SW480 (cell line): ENCODE measurements around the gene PATE4.
"Not testable (repeated sequence)": the region's sequence is repeated elsewhere in the genome, so short reads cannot be mapped to it uniquely, and the experiment has no call there.

Experiments
- DNase-seq: peaks from one replicate; pipeline ENCODE4 v3.0.0-alpha.2; 2016; ENCODE audit warnings: low spot score

The PATE4 gene, protein sequence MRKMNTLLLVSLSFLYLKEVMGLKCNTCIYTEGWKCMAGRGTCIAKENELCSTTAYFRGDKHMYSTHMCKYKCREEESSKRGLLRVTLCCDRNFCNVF

DNA sequence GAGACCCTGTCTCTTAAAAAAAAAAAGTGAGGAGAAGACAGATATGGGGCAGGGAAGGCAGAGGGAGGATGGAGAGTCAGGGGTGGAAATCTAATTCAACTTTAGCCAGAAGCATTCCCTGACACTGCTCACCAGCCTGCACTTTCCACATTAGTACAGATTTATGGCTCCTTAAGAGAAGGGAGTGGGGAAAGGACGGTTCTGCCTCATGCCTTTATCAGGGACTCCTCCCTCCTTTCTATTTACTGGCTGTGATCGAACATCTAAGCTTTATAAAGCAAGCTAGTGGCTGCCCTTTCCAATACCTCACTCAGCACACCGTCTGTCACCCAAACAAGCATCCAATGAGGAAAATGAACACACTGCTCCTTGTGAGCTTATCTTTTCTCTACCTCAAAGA, at the start of gene PATE4:
Gene PATE4 (plus strand): TSS at position 301 of the 400 bp plus-strand sequence. CDS start 44 bp downstream, at position 345.
- DNase-seq: no peak

DNA sequence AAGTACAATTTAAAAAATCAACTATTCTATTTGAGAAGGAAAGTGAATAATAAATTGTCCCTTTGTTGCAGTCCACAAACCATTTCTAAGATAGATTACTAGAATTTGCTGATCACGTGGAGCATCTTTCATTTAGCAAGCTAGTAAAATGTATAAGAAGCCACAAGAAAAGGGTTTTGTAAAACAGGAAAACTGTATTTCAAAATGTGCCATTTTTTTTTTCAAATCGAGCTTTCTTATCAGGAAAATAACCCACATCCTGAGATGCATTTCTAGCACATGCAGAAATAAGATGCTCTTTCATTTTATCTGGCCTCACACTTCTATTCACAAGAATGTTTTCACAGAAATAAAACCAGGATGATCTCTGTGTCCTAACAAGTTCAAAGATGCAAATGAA, 48.4 kb upstream of the PATE4 start:
- DNase-seq: no peak

DNA sequence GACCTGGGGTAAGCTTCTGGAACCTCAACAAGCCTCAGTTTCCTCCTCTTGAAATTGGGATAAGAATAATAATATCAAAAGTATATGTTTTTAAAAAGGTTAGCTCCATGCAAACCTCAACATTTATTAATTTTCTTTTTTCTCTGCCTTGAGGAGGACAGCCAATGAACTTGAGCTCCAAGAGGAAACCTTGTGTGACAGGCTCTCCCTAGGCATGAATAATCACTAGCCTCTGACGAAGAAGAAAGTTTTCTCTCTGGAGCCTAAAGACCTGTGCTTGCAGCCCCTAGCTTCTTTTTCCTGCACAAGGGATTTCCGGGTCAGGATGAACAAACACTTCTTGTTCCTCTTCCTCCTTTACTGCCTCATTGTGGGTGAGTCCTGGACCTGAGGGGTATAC, 45.3 kb upstream of the PATE4 start, which contains the start of gene PATE3:
Gene PATE3 (plus strand): TSS at position 301 of the 400 bp plus-strand sequence. CDS start 25 bp downstream, at position 326.
- no peak for DNase-seq

DNA sequence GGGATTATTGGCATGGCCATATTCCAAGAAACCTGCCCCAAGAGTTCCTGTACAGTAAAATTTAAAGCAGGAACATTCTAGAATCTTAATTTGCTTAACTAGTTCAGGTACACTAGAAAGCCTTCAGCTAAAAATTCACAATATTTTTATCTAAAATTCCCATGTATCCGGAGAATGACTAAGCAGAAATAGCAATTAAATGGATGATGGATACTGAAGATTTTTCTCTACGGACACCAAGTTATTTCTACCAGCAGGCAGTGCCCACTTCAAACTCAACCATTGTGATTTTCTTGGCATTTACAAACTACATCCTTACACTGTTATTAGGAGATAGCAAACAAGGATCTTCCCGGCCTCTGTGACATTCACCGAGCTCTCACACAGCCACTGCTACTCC, 42.3 kb upstream of the PATE4 start:
- DNase-seq: no peak

DNA sequence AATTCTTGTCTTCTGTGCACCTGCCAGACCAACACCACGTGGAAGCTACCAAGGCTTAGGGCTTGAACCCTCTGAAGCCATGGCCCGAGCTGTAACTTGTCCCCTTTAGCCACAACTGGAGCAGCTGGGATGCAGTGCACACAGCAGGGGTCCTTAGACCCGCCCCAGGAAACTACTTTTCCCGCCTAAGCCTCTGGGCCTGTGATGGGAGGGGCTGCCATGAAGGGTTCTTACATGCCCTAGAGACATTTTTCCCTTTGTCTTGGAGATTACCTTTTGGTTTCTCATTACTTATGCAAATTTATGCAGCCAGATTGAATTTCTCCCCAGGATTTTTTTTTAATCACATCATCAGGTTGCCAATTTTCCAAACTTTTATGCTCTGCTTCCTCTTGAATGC, 35.5 kb upstream of the PATE4 start:
- no peak for DNase-seq

DNA sequence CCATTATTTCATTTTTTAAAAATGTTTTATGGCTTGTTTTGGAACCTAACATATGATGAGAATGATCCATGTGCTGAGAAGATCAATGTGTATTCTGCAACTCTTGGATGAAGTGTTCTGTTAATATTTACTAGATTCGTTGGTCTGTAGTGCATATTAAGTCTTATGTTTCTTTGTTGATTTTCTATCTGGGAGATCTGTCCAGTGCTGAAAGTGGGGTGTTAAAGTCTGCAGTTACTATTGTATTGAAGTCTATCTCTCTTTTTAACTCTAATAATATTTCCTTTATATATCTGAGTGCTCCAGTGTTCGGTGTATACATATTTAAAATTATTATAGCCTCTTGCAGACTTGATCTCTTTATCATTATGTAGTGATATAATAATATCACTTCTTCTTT, 33.3 kb upstream of the PATE4 start:
- DNase-seq: no peak

DNA sequence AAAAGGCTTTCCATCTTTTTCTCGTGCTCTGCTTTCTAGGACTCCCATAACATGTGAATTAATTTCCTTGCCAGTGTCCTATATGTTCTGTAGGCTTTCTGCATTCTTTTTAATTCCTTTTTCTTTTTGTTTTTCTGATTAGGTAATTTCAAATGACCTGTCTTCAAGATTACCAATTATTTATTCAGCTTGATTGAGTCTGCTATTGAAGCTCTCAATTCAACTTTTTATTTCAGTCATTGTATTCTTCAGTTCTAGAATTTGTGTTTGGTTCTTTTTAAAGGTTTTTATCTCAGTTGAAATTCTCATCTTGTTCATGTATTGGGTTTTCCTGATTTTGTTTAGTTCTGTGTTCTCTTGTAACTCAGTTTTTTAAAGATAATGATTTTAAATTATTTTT, 30.7 kb upstream of the PATE4 start:
- DNase-seq: no peak

DNA sequence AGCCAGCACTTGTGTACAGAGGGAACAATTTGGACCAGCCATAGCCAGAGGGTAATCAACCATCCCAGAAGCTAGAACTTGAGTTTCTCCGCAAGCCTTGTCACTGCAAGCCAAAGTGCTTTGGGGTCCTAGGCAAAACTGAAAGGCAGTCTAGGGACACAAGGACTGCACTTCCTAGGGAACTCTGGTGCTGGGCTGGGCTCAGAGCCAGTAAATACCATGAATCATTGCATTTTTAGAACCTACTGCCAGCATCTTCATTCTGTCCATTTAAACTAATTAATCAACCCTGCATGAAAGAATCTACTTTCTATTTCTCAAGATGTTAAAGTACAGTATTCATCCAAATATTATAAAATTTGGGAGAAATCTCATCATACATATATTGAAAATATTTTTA, 25.2 kb upstream of the PATE4 start:
- DNase-seq: no peak

DNA sequence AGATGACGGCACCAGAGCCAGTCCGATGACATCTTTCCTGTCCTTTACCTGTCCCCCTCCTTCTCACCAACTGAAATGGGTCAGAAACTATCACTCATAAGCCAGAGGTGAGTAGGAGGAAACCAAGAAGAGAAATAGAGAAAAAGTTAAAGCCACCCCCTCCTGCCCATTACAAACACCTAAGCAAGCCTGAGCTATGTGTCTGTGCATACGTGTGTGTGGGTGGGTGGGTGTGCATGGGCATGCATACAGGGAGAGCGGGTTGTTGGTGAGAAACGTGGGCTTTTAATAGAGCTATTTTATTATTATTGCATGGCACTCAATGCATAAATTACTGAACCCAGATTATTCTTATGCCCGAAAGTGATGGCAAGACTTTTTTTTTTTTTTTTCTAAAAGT, 2.6 kb downstream of the PATE4 start:
- DNase-seq: no peak

DNA sequence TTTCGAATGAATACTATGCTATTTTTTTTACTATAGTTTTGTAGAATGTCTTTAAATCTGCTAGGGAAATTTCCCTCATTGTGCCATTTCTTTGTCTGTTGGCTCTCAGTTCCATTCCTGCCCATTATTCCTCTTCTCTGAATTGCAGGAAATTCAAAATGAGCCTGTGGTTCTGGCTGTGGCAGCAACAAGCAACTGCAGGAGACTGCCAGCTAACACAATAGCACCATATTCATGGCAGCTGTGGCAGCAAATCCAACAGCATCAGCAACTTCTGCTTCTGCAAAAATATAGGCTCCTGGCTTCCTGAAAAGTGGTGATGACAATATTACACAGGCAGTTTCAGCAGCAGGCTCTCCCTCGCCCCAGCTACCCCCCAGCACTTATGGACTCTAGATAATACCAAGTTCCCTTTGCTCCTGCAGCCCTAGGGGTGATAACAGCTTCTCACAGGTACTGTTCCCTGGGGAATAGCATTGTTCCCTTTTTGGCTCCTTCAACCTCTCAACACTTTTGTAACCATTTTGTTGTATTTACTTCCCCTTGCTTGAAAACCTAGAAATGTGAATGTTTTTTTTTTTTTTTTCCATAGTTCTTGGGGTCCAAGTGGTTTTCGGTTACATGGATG, 9.3 kb downstream of the PATE4 start:
- no peak for DNase-seq

DNA sequence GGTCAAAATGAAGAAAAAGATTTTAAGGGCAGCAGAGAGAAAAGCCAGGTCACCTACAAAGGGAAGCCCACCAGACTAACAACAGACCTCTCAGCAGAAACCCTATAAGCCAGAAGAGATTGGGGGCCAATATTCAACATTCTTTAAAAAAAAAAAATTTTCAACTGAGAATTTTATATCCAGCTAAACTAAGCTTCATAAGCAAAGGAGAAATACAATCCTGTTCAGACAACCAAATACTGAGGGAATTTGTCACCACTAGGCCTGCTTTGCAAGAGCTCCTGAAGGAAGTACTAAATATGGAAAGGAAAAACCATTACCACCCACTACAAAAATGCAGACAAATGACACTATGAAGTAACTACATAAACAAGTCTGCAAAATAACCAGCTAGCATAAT, 13.1 kb downstream of the PATE4 start:
- DNase-seq: no peak

DNA sequence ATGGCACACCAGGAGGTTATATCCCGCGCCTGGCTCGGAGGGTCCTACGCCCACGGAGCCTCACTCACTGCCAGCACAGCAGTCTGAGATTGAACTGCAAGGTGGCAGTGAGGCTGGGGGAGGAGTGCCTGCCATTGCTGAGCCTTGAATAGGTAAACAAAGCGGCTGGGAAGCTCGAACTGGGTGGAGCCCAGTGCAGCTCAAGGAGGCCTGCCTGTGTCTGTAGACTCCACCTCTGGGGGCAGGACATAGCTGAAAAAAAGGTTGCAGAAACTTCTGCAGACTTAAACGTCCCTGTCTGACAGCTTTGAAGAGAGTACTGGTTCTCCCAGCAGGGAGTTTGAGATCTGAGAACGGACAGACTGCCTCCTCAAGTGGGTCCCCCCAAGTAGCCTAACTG, 24.6 kb downstream of the PATE4 start:
- not testable (repeated sequence) for DNase-seq

DNA sequence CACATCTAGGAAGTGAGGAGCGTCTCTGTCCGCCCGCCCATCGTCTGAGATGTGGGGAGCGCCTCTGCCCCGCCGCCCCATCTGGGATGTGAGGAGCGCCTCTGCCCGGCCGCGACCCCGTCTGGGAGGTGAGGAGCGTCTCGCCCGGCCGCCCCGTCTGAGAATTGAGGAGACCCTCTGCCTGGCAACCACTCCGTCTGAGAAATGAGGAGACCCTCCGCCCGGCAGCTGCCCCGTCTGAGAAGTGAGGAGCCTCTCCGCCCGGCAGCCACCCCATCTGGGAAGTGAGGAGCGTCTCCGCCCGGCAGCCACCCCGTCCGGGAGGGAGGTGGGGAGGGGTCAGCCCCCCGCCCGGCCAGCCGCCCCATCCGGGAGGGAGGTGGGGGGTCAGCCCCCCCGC, 29.7 kb downstream of the PATE4 start:
- not testable (repeated sequence) for DNase-seq

DNA sequence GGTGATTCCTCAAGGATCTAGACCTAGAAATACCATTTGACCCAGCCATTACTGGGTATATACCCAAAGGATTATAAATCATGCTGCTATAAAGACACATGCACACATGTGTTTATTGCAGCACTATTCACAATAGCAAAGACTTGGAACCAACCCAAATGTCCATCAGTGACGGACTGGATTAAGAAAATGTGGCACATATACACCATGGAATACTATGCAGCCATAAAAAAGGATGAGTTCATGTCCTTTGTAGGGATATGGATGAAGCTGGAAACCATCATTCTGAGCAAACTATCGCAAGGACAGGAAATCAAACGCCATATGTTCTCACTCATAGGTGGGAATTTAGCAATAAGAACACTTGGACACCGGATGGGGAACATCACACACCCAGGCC, 32.2 kb downstream of the PATE4 start:
- DNase-seq: not testable (repeated sequence)

DNA sequence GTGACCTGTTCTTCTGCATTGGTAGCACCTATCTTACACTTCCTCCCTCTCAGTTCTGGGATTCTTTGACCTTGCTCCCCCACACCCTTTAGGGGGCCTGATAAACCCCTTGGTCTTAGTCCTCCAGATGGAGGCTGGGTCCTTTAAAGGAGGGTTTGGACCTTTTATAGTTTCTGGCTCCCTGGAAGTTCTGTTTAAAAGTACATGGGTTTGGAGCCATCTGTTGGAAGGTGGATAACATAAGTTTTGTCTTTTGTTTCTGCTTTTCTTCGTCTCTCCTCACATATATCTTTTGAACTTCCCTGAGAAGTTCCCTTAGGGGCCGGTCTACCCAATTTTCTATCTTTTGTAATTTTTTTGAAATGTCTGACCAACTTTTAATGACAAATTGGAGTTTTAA, 36.4 kb downstream of the PATE4 start:
- DNase-seq: no peak

DNA sequence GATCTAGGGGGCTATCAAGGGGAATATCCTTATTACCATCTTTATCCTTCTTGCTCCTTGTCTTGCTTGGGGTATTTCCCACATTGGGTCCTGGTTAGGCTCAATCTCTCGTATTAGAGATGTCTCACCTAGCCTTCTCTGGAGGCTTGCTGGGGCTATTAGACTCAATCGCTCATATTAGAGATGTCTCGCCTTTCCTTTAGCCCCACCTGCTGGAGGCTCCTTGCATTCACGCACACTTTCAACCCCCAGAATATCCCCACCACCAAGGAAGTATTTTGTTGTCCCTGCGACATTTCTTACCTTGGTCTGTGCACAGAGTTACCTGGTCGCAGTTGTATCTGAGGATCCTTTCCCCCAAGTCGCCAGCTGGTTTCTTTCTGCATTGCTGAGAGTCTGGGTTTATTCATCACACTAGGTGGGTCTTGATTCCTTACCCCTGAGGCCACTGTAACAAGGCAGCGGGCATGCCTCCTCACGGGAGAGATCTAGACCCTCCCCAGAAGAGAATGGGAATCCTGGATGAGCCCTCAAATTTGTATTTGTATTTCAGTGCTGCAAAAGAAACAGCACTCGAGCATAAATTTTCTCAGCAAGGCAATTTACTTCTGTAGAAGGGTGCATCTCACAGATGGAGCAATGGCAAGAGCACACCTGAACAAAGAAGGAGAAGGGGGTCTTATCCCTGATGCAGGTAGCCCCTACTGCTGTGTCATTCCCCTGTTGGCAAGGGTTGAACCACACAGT, 38.4 kb downstream of the PATE4 start:
- peak; percentile 24 for DNase-seq

DNA sequence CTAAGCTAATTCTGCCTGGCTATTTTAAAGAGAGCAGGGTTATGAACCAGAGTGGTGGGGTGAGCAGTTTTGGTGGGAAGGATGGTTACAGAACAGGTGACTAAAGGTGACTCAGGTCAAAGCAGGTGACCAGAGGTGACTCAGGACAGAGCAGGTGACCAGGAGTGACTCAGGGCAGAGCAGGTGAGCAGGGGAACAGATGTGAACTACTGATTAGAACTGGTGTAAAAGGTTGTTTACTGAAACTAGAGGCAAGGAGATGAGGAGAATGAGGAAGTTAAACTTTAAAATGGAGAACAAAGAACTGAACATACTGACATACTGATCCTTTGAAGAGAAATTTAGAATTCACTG, 39.0 kb downstream of the PATE4 start:
- peak; percentile 8 for DNase-seq

DNA sequence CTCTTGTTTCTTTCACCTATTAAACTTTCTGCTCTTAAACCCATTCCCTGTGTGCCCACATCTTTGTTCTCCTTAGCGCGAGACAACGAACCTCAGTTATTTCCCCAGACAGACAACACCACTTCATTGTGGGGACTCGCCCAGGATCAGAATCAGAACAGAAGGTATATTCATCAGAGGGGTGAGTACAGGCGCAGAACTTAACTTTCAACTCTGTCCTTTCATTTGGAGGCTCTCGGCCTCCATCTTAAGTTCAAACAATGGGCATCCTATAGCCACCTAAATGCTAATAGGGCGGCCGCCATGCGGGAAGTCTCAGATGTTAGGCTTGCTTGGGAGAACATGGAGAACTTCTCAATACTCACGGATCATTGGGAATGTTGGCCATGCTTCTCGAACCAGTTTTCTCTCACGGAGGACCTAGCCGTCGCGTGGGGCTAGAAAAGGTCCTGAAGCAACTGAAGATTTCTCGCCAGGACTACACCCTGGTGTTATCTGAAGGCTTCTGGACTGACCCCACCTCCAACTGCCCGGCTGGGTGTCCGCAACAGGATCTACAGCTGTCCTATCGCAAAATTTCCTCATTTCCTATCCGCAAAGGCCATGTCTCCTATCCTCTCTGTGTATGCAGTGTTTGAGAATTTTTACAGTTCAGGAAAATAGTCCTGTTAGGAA, 40.9 kb downstream of the PATE4 start:
- no peak for DNase-seq

DNA sequence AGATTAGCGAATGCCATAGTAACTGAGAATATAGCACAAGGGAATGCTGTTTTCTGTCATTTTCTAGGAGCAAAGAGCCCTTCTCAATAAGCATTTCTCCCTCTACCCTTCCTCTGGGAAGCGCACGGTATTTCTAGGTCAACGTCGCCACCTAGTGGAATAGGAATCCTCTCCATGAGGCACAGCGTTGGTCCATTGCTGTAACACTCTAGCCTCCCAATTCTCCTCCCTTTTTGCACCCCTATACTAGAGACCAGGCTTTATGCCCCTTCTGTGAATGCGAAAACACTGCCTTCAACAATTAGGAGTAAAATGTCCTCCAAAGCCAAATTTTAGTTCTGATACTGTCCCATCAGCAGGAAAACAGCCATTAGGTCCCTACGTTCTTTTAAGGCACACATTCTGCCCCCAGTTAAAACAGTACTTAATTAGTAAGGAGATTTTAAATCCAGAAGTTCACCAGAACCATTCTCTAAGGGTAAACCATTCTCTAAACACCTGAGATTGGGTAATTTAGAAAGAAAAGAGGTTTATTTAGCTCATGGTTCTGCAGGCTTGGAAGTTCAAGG, 41.5 kb downstream of the PATE4 start:
- DNase-seq: peak; percentile 78

DNA sequence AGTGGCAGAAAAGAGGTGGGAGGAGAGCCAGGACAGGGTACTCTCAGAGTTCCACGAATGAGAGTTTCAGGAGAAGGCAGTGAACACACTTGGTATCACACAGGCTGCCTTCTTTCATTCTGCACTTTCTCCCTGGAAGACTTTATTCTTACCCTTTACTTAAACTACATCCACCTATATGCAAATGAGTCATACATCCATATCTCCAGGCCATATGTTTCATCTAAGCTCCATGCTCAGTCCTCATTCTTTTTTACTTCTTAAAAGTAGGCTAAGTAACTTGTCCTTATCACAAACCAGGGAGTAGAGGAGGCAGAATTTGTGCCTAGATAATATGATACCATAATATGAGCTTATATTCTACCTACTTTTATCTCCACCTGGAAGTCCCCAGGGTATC, 48.2 kb downstream of the PATE4 start:
- no peak for DNase-seq

DNA sequence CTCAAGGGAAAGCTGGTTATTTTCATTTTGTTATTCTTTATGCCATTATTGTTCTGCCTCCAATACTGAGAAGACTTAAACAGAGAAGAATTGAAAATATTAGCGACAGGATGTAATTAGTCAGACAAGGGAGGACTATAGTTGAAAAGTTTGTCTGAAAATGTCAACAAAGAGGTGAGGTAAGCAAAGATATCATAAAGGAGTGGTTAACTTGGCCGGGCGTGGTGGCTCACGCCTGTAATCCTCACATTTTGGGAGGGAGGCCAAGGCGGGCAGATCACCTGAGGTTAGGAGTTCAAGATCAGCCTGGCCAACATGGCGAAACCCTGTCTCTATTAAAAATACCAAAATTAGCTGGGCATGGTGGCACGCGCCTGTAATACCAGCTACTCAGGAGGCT, 50.3 kb downstream of the PATE4 start:
- DNase-seq: no peak

DNA sequence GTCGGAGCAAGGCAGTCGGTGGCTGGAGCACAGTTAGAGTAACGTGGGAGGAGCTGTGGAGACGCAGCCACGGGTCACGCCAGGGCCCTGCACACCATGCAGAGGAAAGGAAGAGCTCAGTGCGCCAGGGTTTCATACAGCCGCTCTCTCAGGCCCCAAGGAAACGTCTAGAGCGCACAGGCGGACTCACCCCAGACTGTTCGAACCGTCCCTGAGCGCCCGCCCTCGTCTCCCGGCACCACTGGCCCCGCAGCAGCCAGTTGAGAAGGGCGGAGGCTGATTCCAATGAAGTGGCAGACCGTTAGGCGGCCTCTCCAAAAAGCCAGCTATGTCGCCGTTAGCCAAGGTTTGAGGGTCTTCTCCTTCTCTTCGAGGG, 53.9 kb downstream of the PATE4 start:
- DNase-seq: no peak
